Upper lobe of right lung (tissue), 1 donor: ENCODE data around the gene CLMN. TPM values are rescaled to one million over a fixed set of nuclear protein-coding genes. Genes with fewer than 3 reads are reported as not detected.

Experiments
- ATAC-seq: fragments of 200-7000 bp; cut with Tn5 transposase; one replicate; pipeline ENCODE4 v1.9.1; 2020; ENCODE audit warnings: mild to moderate bottlenecking, moderate library complexity
- DNase-seq: peaks from one replicate; pipeline ENCODE4 v3.0.0-alpha.2; 2020
- H3K27ac ChIP-seq: fragments of 200-600 bp; one replicate; pipeline ENCODE4 v1.8.0; 2022
- H3K27me3 ChIP-seq: fragments of 200-600 bp; one replicate; pipeline ENCODE4 v1.8.0; 2022; ENCODE audit warnings: mild to moderate bottlenecking
- H3K36me3 ChIP-seq: fragments of 200-600 bp; one replicate; pipeline ENCODE4 v1.8.0; 2022
- H3K4me1 ChIP-seq: fragments of 200-600 bp; one replicate; pipeline ENCODE4 v1.8.0; 2022
- H3K4me3 ChIP-seq: fragments of 200-600 bp; one replicate; pipeline ENCODE4 v1.8.0; 2022; ENCODE audit warnings: mild to moderate bottlenecking
- H3K9me3 ChIP-seq: fragments of 200-600 bp; one replicate; pipeline ENCODE4 v1.8.0; 2022
- intact Hi-C: fragments of 100-400 bp; cut with DNase I; formaldehyde crosslinking; loops from one replicate; pipeline ENCODE4 v1.11.0; 2022
- total RNA-seq: library from RNA; stranded (reverse); fragmentation: NEBNext Ultra II Directional; extraction: Animal tissue kit (Norgen Biotek cat#: 25700); gene quantifications from one replicate; pipeline ENCODE4 v1.2.1, GENCODE V29; 2021
- TF ChIP-seq, protein P1 (sequence below): fragments of 200-600 bp; IDR thresholded peaks from one replicate; pipeline ENCODE4 v1.8.0; 2022; ENCODE audit warnings: antibody characterized with exemption
- donor health status: DM: no; HTN: yes; CAD: no; lungs with severe emphysema.

The CLMN gene
- total RNA-seq, 1 donor from 2014 or later: 19.3 TPM

DNA sequence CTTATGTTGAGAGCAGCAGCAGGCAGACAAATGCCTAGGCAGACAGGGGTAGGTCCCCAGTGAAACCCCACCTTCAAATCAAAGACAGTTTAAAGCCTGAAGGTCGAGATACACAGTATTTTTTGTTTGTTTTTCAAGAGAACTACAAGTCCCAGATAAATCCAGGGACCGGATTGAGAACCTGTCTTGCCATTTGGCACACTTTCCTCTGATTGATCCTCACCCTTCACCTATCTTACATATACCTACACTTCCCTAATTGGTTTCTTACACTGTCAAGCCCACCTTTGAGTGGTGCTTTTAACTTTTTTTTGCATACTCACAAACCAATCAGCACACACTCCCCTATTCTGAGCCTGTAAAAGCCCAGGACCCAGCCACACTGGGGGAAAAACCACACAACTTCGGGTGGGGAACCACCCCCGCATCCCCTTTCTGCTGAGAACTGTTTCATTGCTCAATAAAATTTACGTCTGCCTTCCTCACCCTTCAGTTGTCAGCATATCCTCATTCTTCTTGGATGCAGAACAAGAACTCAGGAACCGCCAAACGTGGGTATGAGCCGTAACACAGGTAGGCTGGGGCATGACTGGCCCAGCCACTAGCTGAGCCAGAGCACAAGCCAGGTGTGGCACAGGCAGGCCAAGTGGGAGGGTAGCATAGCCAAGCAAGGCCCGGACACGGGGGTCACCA is 173.5 kb downstream of the CLMN start:
- Histone ChIP-seq H3K27me3 (no peaks in the 10 kb centered on the region), H3K36me3 (no peaks in the 10 kb centered on the region), H3K9me3 (no peaks in the 10 kb centered on the region), H3K27ac (no peak overlapping the region), H3K4me3 (no peak overlapping the region), H3K4me1 (peaks cover 62% of the 10 kb centered on the region)
- ATAC-seq: peak; percentile 88
- TF ChIP-seq, protein P1, sequence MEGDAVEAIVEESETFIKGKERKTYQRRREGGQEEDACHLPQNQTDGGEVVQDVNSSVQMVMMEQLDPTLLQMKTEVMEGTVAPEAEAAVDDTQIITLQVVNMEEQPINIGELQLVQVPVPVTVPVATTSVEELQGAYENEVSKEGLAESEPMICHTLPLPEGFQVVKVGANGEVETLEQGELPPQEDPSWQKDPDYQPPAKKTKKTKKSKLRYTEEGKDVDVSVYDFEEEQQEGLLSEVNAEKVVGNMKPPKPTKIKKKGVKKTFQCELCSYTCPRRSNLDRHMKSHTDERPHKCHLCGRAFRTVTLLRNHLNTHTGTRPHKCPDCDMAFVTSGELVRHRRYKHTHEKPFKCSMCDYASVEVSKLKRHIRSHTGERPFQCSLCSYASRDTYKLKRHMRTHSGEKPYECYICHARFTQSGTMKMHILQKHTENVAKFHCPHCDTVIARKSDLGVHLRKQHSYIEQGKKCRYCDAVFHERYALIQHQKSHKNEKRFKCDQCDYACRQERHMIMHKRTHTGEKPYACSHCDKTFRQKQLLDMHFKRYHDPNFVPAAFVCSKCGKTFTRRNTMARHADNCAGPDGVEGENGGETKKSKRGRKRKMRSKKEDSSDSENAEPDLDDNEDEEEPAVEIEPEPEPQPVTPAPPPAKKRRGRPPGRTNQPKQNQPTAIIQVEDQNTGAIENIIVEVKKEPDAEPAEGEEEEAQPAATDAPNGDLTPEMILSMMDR: no peak
- DNase-seq: peak; percentile 65
- intact Hi-C loops: no loop called here

DNA sequence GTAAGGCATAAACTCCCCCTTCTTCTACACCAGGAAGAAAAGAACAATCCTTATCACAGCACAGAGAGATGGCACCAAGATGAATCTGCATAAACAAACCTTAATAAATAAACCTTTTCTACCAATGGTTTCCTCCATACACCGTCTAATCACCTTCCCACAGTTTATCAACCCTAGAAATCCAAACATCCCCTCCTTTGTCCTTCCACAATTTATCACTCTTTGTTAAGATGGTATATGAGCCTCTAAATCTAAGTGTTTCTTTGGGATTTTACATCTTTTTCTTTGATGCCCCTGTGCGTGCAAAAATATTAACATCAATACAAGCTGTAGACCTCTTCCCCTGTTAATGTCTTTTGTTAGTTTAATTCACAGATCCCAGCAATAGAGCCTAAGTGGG is 174.9 kb downstream of the CLMN start:
- no peak overlapping the region for H3K27ac ChIP-seq
- ATAC-seq (no peak), DNase-seq (no peak)
- H3K4me1 ChIP-seq: peaks cover 66% of the 10 kb centered on the region
- intact Hi-C loops: no loop called here
- TF ChIP-seq, protein P1: no peak
- H3K4me3 ChIP-seq: no peak overlapping the region
- H3K9me3 ChIP-seq: no peaks in the 10 kb centered on the region
- H3K27me3 ChIP-seq: no peaks in the 10 kb centered on the region
- H3K36me3 ChIP-seq: no peaks in the 10 kb centered on the region

DNA sequence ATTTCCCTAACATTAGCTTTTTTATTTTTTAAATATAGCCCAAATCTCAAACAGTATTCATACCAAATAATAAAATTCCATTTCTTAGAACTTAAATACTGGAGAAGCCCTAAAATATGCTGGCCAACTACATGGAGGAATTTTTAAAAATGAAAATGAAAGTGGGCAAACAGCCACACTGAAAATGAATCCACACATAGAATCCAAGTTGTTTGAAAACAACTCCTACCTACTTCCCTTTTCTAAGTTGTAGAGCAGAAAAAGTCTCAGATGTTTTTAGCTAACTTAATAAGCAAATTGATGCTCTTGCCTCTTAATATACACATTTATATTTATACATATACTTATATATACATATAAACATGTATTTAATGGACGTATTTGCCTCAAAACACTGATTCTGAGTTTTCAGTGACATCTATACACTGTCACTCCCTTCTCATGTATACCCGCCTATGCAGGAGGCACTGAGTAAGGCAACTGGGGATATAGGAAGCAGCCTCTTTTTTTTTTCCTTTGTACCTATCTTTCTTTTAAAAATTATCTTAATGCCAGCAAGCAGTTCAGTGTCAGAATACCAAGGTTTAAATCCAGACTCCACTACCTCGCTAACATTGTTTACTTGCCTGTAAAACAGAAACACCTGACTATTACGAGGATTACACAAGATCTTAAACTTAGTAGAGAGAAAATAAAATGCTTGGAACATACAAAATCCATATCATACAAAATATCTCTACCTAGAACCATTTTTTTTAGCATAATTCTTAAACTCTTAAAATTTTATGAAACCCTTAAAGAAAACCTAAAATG is 175.7 kb downstream of the CLMN start:
- ATAC-seq (peak; percentile 23), DNase-seq (no peak)
- Histone ChIP-seq H3K4me1 (peaks cover 67% of the 10 kb centered on the region), H3K36me3 (no peaks in the 10 kb centered on the region), H3K4me3 (peak overlapping the region; percentile 20), H3K27ac (peak overlapping the region; percentile 45), H3K9me3 (no peaks in the 10 kb centered on the region), H3K27me3 (no peaks in the 10 kb centered on the region)
- TF ChIP-seq, protein P1: no peak
- intact Hi-C loops: no loop called here

DNA sequence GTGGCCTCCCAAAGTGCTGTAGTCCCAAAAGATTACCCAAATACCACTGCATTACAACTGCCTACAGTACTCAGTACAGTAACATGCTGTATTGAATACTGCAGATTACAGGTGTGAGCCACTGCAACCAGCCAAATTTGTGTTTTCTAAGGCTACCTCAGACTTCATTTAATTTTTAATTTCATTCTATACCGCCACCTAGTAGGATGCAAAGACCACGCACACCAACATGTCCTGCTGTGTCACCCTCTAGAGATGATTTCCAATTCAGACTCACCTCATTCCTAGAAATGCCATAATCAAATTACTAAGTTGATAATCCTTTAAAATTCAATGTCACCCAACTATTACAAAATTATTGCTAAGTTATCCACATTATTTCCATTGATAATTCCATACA is 177.5 kb downstream of the CLMN start:
- Histone ChIP-seq H3K27me3 (no peaks in the 10 kb centered on the region), H3K4me3 (no peak overlapping the region), H3K4me1 (peaks cover 63% of the 10 kb centered on the region), H3K9me3 (no peaks in the 10 kb centered on the region), H3K27ac (no peak overlapping the region), H3K36me3 (no peaks in the 10 kb centered on the region)
- TF ChIP-seq, protein P1: no peak
- intact Hi-C loops: no loop called here
- no peak for DNase-seq
- ATAC-seq: no peak

DNA sequence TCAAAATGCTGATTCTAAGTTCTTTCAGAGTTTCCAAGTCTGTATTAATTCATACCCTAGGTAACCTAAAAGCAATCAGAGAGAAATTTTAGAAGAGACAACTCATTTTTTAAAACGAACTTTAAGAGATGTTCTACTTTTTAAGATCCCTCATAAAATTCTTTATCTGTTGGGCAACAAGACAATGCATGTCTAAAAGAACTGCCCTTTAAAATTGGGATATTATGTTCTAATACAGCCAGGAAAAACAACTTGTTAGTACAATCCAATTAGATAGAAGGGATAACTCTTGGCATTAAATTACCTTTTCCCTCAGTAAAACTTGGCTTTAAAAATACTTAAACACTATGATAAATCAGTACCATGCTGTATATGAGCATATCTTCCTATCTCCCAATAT is 178.0 kb downstream of the CLMN start:
- intact Hi-C loops: no loop called here
- Histone ChIP-seq H3K27me3 (no peaks in the 10 kb centered on the region), H3K27ac (no peak overlapping the region), H3K36me3 (no peaks in the 10 kb centered on the region), H3K9me3 (no peaks in the 10 kb centered on the region), H3K4me3 (no peak overlapping the region), H3K4me1 (peaks cover 61% of the 10 kb centered on the region)
- ATAC-seq (no peak), DNase-seq (no peak)
- TF ChIP-seq, protein P1: no peak
